Skeletal muscle cell (primary cell): ENCODE measurements around the gene TRMT10B.
"Not testable (repeated sequence)": the region's sequence is repeated elsewhere in the genome, so short reads cannot be mapped to it uniquely, and the experiment has no call there.

ENCODE experiments used
- DNase-seq: peaks from one replicate; pipeline ENCODE4 v3.0.0-alpha.2; 2010; ENCODE audit warnings: low read depth
- H3K4me3 ChIP-seq: 2 replicates; pipeline ENCODE4 v1.5.1; 2011; ENCODE audit warnings: low read depth, mild to moderate bottlenecking, control low read depth, low read length, moderate library complexity

Gene TRMT10B

GRCh38 chr9:37747271-37747753 lies 6.3 kb upstream of the TRMT10B start:
- H3K4me3 ChIP-seq: no peak overlapping the region
- no peak for DNase-seq

- no peak overlapping the region for H3K4me3 ChIP-seq
- no peak for DNase-seq
These were observed 4.5 kb upstream of the TRMT10B start for GRCh38 chr9:37749129-37749528.

GRCh38 chr9:37751186-37751585 lies 2.4 kb upstream of the TRMT10B start:
- DNase-seq: no peak
- no peak overlapping the region for H3K4me3 ChIP-seq

- not testable (repeated sequence) for H3K4me3 ChIP-seq, DNase-seq
These were observed 1.9 kb upstream of the TRMT10B start for GRCh38 chr9:37751704-37752103.

GRCh38 chr9:37752112-37752511 lies 1.5 kb upstream of the TRMT10B start:
- DNase-seq, H3K4me3 ChIP-seq: not testable (repeated sequence)

GRCh38 chr9:37752642-37753488 lies 740 bp upstream of the TRMT10B start:
- DNase-seq: no peak
- peak overlapping the region; percentile 82 for H3K4me3 ChIP-seq

GRCh38 chr9:37758747-37759146 lies 5.1 kb downstream of the TRMT10B start:
- no peak for DNase-seq
- H3K4me3 ChIP-seq: no peak overlapping the region

GRCh38 chr9:37760416-37761161 lies 7.0 kb downstream of the TRMT10B start:
- H3K4me3 ChIP-seq: no peak overlapping the region
- DNase-seq: peak; percentile 51

GRCh38 chr9:37761511-37761910 lies 7.9 kb downstream of the TRMT10B start:
- DNase-seq: peak; percentile 28
- no peak overlapping the region for H3K4me3 ChIP-seq

- DNase-seq, H3K4me3 ChIP-seq: not testable (repeated sequence)
These were observed 11.7 kb downstream of the TRMT10B start for GRCh38 chr9:37765263-37765662.

- no peak overlapping the region for H3K4me3 ChIP-seq
- DNase-seq: no peak
These were observed 15.7 kb downstream of the TRMT10B start for GRCh38 chr9:37769306-37769705.

- no peak for DNase-seq
- H3K4me3 ChIP-seq: no peak overlapping the region
These were observed 16.4 kb downstream of the TRMT10B start for GRCh38 chr9:37769995-37770394.

- H3K4me3 ChIP-seq: no peak overlapping the region
- DNase-seq: no peak
These were observed 21.8 kb downstream of the TRMT10B start for GRCh38 chr9:37775216-37775919.

GRCh38 chr9:37776328-37776727 lies 22.7 kb downstream of the TRMT10B start:
- no peak overlapping the region for H3K4me3 ChIP-seq
- no peak for DNase-seq

GRCh38 chr9:37778534-37778933 lies 24.9 kb downstream of the TRMT10B start:
- no peak overlapping the region for H3K4me3 ChIP-seq
- DNase-seq: no peak

GRCh38 chr9:37784291-37784615 lies 30.6 kb downstream of the TRMT10B start:
- H3K4me3 ChIP-seq: peak overlapping the region; percentile 91
- DNase-seq: no peak

- peak; percentile 55 for DNase-seq
- H3K4me3 ChIP-seq: peak within 1 kb of the TSS; percentile 91
These were observed 31.2 kb downstream of the TRMT10B start, which contains the start of gene EXOSC3 for GRCh38 chr9:37784616-37785483. EXOSC3 (minus strand) TSS chr9:37785064; CDS start chr9:37785044, 20 bp downstream.

GRCh38 chr9:37787059-37787458 lies 33.5 kb downstream of the TRMT10B start:
- no peak overlapping the region for H3K4me3 ChIP-seq
- no peak for DNase-seq

GRCh38 chr9:37788332-37788731 lies 34.7 kb downstream of the TRMT10B start:
- no peak overlapping the region for H3K4me3 ChIP-seq
- no peak for DNase-seq
